Neural crest cell (in vitro differentiated cells): Measurements from ENCODE around the gene GIPC3. TPM values are rescaled to one million over a fixed set of nuclear protein-coding genes. Genes with fewer than 3 reads are reported as not detected.
A peak's percentile ranks its signal among the peaks of the same experiment; 100 is the strongest.
"Not testable (repeated sequence)": the region's sequence is repeated elsewhere in the genome, so short reads cannot be mapped to it uniquely, and the experiment has no call there.

Source experiments
- DNase-seq: peaks from one replicate; pipeline ENCODE4 v3.0.0; 2021; ENCODE audit warnings: low read depth, mixed read lengths, low spot score
- H3K27ac Mint-ChIP-seq: one replicate; pipeline ENCODE4 v1.8.0; 2021; ENCODE audit warnings: mild to moderate bottlenecking, mixed read lengths; ENCODE audit not compliant: unreplicated experiment
- H3K27me3 Mint-ChIP-seq: 2 replicates; pipeline ENCODE4 v1.8.0; 2021; ENCODE audit warnings: low read depth, mild to moderate bottlenecking, mixed read lengths
- H3K36me3 Mint-ChIP-seq: 2 replicates; pipeline ENCODE4 v1.8.0; 2021; ENCODE audit warnings: low read depth, mild to moderate bottlenecking, mixed read lengths
- H3K4me1 Mint-ChIP-seq: 2 replicates; pipeline ENCODE4 v1.8.0; 2021; ENCODE audit warnings: mixed read lengths
- H3K4me3 Mint-ChIP-seq: one replicate; pipeline ENCODE4 v1.8.0; 2021; ENCODE audit warnings: mild to moderate bottlenecking, mixed read lengths
- H3K9me3 Mint-ChIP-seq: 2 replicates; pipeline ENCODE4 v1.8.0; 2021; ENCODE audit warnings: mixed read lengths
- total RNA-seq: library from RNA; stranded (reverse); gene quantifications from 2 replicates; pipeline ENCODE4 v1.2.1, GENCODE V29; 2021
- TF ChIP-seq, protein P1 (sequence below): fragments of 200-600 bp; sonication (generic); conservative IDR thresholded peaks from 2 replicates; pipeline ENCODE4 v1.5.0; 2021; ENCODE audit warnings: antibody characterized with exemption, mild to moderate bottlenecking

Gene GIPC3
- total RNA-seq, 1 donor from 2014 or later, result 0.19 TPM

DNA sequence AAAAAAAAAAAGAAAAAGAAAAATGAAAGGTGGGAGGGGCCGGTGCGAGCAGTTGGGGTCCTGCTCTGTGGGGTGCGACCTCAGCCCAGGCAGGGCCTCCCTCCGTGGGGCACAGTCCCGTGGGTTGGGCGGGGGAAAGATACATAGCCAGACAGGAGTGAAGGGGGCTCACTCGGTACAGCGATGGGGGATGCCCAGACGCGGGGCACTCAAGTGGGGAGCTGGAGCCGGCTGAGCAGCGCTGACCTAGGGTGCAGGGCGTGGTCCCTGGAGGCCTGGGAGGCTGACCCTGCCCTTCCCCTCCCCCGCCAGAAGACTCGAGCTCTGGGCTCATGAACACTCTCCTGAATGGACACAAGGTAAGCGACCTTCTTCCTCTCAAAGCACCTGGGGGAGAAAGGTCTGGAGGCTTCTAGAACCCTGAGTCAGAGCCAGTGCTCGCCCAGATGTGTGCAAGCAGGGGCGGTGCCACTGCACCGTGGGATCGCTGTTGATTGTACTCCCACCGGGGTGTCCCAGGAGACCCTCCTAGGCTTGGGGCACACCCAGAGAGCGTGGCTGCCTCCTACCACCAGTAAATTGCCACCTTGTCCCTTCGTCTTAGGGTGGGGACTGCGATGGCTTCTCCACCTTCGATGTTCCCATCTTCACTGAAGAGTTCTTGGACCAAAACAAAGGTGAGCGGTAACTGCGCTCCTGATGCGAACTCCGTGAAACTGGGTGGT lies 9.2 kb upstream of the GIPC3 start:
- Mint-ChIP-seq H3K36me3 (peaks cover 10% of the 10 kb centered on the region), H3K4me3 (peak overlapping the region; percentile 89), H3K27me3 (peaks cover 36% of the 10 kb centered on the region), H3K9me3 (no peaks in the 10 kb centered on the region), H3K4me1 (peaks cover 29% of the 10 kb centered on the region), H3K27ac (no peak overlapping the region)
- TF ChIP-seq, protein P1, sequence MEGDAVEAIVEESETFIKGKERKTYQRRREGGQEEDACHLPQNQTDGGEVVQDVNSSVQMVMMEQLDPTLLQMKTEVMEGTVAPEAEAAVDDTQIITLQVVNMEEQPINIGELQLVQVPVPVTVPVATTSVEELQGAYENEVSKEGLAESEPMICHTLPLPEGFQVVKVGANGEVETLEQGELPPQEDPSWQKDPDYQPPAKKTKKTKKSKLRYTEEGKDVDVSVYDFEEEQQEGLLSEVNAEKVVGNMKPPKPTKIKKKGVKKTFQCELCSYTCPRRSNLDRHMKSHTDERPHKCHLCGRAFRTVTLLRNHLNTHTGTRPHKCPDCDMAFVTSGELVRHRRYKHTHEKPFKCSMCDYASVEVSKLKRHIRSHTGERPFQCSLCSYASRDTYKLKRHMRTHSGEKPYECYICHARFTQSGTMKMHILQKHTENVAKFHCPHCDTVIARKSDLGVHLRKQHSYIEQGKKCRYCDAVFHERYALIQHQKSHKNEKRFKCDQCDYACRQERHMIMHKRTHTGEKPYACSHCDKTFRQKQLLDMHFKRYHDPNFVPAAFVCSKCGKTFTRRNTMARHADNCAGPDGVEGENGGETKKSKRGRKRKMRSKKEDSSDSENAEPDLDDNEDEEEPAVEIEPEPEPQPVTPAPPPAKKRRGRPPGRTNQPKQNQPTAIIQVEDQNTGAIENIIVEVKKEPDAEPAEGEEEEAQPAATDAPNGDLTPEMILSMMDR, result no peak
- DNase-seq, result no peak

DNA sequence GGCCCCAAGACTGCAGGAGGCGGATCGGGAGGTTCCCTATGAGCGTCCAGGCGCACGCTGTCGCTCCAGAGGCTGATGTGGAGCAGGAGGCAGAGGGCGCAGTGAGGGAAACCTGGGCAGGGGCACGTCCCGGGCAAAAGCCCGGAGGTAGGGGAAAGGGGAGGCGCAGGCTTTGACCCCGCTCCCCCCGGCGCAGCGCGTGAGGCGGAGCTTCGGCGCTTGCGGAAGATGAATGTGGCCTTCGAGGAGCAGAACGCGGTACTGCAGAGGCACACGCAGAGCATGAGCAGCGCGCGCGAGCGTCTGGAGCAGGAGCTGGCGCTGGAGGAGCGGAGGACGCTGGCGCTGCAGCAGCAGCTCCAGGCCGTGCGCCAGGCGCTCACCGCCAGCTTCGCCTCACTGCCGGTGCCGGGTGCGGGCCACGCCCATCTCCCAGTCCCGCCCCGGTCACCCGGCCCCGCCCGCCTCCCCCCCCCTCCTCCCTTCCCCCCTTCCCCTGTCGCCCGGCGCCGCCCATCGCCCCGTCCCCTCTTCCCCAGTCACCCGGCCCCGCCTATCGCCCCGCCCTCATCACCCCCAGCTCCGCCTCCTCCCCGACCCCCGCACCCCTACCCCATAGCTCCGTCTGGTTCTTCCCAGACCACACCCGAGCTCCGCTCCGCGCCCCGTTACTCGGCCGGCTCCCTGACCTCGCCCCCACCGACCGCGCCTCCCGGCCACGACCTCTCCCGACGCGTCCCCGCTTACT lies 8.4 kb upstream of the GIPC3 start:
- Mint-ChIP-seq H3K4me3 (peak overlapping the region; percentile 77), H3K27me3 (peaks cover 36% of the 10 kb centered on the region), H3K4me1 (peaks cover 23% of the 10 kb centered on the region), H3K9me3 (no peaks in the 10 kb centered on the region), H3K36me3 (peaks cover 10% of the 10 kb centered on the region), H3K27ac (no peak overlapping the region)
- TF ChIP-seq, protein P1, result no peak
- peak; percentile 40 for DNase-seq

DNA sequence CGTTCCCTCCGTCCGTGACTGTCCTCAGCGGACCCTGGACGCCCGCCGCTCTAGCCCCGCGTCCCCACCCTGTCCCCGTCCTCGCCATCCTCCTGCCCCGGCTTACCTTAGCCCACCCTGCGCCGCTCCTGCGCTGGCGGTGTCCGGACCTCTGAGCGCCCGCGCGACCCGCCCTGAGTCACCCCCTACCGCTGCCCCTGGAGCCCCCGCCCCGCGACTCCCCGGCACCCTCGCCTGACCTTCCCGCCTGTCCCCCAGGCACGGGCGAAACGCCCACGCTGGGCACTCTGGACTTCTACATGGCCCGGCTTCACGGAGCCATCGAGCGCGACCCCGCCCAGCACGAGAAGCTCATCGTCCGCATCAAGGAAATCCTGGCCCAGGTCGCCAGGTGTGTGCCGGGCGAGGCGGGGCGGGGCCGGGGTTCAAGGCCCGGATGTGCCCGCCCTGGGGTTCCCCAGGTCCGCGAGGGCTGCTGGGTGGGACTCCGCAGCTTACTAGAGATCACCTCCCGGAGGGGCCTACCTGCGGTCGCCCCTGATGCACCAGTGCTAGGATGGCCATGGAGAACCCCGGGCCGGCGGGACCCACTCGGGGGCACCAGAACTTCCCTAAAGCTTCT lies 7.4 kb upstream of the GIPC3 start:
- Mint-ChIP-seq H3K36me3 (peaks cover 10% of the 10 kb centered on the region), H3K4me1 (peaks cover 15% of the 10 kb centered on the region), H3K9me3 (no peaks in the 10 kb centered on the region), H3K27ac (no peak overlapping the region), H3K4me3 (no peak overlapping the region), H3K27me3 (peaks cover 41% of the 10 kb centered on the region)
- no peak for DNase-seq
- TF ChIP-seq, protein P1, result no peak

DNA sequence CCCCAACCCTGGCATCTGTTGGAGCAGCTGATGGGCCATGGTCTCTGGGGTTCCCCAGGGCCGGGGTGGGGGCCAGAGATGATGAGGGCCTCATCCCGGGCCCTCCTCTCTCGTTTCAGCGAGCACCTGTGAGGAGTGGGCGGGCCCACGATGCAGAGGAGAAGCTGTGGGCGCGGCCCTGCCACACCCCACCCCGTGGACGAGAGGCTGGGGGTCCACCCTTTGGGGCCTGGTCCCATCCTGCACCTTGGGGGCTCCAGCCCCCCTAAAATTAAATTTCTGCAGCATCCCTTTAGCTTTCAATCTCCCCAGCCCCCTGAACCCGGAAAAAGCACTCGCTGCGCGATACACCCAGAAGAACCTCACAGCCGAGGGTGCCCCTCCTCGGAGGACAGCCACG lies 6.9 kb upstream of the GIPC3 start:
- Mint-ChIP-seq H3K36me3 (peaks cover 10% of the 10 kb centered on the region), H3K27ac (no peak overlapping the region), H3K9me3 (no peaks in the 10 kb centered on the region), H3K4me1 (peaks cover 15% of the 10 kb centered on the region), H3K27me3 (peaks cover 46% of the 10 kb centered on the region), H3K4me3 (peak overlapping the region; percentile 41)
- DNase-seq, result no peak
- TF ChIP-seq, protein P1, result no peak

DNA sequence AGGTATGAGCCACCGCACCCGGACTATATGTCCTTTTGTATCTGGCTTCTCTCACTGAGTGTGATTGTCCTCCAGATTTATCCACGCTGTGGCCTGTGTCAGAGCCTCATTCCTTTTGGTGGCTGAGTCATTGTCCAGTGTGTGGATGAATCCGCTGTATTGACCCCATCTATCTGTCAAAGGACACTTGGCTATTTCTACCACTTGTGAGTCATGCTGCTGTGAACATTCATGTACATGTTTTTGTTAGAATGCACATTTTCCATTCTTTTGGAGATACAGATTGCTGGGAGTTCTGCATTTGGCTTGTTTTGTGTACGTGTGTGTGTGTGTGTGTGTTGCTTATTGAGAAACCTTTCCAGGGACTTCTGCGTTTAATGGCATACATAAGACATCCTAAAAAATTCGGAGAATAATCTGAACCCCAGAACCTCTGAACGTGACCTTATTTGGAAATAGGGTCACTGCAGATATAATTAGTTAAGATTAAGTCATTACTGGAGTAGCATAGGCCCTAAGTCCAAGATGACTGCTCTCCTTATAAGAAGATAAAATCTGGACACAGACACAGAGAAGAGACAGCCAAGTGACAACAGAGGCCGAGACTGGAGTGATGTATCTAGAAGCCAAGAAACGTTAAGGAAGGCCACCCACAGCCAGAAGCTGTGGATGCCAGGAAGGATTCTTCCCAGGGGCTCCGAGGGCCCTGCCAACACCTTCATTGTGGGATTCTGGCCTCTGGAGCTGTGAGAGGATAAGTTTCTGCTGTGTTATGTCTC lies 4.9 kb upstream of the GIPC3 start:
- Mint-ChIP-seq H3K27me3 (peaks cover 54% of the 10 kb centered on the region), H3K4me1 (peaks cover 7% of the 10 kb centered on the region), H3K4me3 (peak overlapping the region; percentile 50), H3K36me3 (peaks cover 2% of the 10 kb centered on the region), H3K27ac (no peak overlapping the region), H3K9me3 (no peaks in the 10 kb centered on the region)
- DNase-seq, result no peak
- TF ChIP-seq, protein P1, result no peak

DNA sequence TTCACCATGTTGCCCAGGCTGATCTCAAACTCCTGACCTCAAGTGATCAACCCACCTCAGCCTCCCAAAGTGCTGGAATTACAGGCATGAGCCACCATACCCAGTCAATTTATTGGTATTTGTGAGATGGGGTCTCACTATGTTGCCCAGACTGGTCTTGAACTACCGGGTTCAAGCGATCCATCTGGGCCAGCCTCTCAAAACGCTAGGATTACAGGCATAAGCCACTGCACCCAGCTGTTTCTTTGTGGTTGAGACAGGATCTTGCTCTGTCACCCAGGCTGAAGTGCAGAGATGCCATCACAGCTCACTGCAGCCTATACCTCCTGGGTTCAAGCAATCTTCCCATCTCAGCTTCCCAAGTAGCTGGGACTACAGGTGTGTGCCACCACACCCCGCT lies 3.5 kb upstream of the GIPC3 start:
- not testable (repeated sequence) for H3K4me3 Mint-ChIP-seq, H3K27ac Mint-ChIP-seq, H3K36me3 Mint-ChIP-seq, H3K9me3 Mint-ChIP-seq, DNase-seq, H3K4me1 Mint-ChIP-seq
- H3K27me3 Mint-ChIP-seq, result peaks cover 56% of the 10 kb centered on the region

DNA sequence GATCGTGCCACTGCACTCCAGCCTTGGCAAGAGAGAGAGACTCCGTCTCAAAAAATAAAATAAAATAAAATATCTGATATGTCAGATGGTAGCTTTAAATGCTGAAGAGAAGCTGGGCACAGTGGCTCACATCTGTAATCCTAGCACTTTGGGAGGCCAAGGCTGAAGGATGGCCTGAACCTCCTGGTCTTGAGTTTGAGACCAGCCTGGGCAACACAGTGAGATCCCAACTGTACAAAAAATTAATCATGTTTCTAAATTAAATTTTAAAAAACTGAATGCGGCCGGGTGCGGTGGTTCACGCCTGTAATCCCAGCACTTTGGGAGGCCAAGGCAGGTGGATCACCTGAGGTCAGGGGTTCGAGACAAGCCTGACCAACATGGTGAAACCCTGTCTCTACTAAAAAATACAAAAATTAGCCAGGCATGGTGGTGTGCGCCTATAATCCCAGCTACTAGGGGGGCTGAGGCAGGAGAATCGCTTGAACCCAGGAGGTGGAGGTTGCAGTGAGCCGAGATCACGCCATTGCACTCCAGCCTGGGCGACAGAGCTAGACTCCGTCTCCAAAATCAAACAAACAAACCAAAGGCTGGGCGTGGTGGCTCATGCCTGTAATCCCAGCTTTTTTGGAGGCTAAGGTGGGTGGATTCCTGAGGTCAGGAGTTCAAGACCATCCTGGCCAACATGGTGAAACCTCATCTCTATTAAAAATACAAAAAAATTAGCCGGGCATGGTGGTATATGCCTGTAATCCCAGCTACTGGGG lies 1.1 kb upstream of the GIPC3 start:
- H3K9me3 Mint-ChIP-seq, H3K4me3 Mint-ChIP-seq: not testable (repeated sequence)
- H3K27me3 Mint-ChIP-seq, result peaks cover 69% of the 10 kb centered on the region

More for the DNA sequence above, 1.1 kb upstream of the GIPC3 start:
- not testable (repeated sequence) for H3K4me1 Mint-ChIP-seq, H3K36me3 Mint-ChIP-seq, H3K27ac Mint-ChIP-seq, DNase-seq
